ENCODE data around the gene MRAS. TPM values are rescaled to one million over a fixed set of nuclear protein-coding genes. Genes with fewer than 3 reads are reported as not detected.

Gene MRAS
- total RNA-seq, 4 donors from 2014 or later, result 31.8 to 58.1 (median 51.8) TPM

DNA sequence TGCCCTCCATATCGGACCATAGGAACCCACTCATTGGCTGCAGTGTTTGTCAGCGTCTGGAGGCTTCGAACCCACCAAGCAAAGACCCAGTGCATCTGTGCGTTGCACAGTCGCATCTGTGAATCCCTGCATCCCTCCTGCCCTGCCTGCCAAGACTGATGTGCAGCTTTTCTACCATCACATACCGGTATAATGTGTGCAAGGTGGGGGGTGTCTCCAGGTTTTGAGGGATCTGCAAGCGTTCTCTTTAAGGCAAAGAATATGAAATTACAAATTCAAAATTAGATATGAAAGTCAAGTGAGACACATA lies 18.4 kb upstream of the MRAS start:
- WGBS, 2 donors (ENCODE audit: low coverage in 1 of 2), result 21% methylated on average over 2 of the region's 7 CpGs; no CpG with 5 or more reads in 1 of the 2 donors
- Histone ChIP-seq H3K27me3 (no peaks in the 10 kb centered on the region), H3K4me3 (peak overlapping the region; percentile 46 to 57), H3K4me1 (peaks cover 0 to 22% (median 5%) of the 10 kb centered on the region in 3 donors), H3K36me3 (no peaks in the 10 kb centered on the region), H3K9me3 (no peaks in the 10 kb centered on the region), H3K27ac (peak overlapping the region in 3 of 4 donors; percentile 52 to 76 (median 53))
- no peak for ATAC-seq
- TF ChIP-seq, protein P1, sequence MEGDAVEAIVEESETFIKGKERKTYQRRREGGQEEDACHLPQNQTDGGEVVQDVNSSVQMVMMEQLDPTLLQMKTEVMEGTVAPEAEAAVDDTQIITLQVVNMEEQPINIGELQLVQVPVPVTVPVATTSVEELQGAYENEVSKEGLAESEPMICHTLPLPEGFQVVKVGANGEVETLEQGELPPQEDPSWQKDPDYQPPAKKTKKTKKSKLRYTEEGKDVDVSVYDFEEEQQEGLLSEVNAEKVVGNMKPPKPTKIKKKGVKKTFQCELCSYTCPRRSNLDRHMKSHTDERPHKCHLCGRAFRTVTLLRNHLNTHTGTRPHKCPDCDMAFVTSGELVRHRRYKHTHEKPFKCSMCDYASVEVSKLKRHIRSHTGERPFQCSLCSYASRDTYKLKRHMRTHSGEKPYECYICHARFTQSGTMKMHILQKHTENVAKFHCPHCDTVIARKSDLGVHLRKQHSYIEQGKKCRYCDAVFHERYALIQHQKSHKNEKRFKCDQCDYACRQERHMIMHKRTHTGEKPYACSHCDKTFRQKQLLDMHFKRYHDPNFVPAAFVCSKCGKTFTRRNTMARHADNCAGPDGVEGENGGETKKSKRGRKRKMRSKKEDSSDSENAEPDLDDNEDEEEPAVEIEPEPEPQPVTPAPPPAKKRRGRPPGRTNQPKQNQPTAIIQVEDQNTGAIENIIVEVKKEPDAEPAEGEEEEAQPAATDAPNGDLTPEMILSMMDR (IDR thresholded peaks at IDR 0.05), result no peak
- TF ChIP-seq POLR2AphosphoS5 (IDR thresholded peaks at IDR 0.05) (no peak), EP300 (IDR thresholded peaks at IDR 0.05) (no peak), POLR2A (IDR thresholded peaks at IDR 0.05) (no peak)

DNA sequence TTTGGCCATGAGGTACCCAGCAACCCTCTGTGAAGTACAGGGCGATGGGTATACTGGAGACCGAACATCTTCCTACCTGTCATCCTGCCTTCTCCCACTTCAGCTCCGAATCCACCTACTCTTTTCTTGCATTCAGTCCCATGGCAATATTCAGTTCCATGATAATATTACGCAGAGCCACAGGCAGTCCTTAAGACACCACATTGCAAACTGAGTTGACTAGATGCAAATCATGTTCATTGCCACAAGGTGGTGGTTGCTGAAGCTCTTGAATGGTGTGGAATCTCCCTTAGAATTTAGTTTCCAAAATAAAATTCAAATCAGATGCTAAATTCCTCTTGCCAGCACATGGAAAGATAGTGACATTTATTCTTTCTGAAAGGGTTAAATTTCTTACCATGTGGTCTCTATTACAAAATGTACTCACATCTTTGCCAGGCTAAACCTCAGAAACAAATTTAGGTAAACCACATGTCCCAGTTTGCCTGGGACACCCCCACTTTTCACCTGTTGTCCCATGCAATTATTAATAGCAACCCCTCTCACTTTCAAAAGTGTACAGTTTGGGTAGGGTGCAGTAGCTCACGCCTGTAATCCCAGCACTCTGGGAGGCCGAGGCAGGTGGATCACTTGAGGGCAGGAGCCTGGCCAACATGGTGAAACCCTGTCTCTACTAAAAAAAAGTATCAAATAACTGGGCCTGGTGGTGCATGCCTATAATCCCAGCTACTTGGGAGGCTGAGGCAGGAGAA lies 17.1 kb upstream of the MRAS start:
- Histone ChIP-seq H3K4me3 (no peak overlapping the region), H3K4me1 (peaks cover 0 to 22% (median 5%) of the 10 kb centered on the region in 3 donors), H3K9me3 (no peaks in the 10 kb centered on the region), H3K27ac (no peak overlapping the region), H3K27me3 (no peaks in the 10 kb centered on the region), H3K36me3 (no peaks in the 10 kb centered on the region)
- WGBS, 2 donors (ENCODE audit: low coverage in 1 of 2), result 91 to 98% methylated on average over 4 of the region's 6 CpGs
- ATAC-seq, result no peak
- no peak for TF ChIP-seq POLR2AphosphoS5 (IDR thresholded peaks at IDR 0.05)
- TF ChIP-seq, protein P1 (IDR thresholded peaks at IDR 0.05), result peak in 3 of 4 experiments; percentile 14 to 20 (median 19)

DNA sequence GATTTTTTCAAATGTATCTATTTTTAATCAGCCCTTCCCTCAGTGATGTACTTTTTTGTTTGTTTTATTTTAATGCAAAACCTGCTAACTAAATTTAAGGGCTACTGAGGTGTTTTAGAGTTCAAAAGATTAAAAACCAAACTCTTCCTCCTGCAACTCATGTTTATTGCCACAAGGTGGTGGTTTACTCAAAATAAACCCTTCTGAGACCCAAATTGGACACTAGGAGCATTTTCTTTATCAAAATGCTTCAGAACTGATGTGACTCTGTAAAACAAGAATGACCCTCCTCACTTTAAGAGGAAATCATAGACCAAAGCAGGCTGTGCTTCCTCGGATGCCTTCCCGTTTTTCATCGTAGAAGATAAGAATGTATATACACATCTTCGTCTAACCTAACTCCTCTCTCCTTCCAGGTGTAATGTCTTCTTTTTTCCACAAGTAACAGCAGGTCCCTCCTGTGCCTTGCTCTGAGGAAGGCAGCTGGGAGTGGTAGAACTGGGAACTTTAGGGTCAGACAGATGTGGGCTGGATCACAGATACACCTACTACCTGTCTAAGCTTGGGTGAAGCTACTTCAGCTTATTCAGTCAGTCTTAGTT lies 15.8 kb upstream of the MRAS start:
- TF ChIP-seq POLR2A (IDR thresholded peaks at IDR 0.05), result no peak
- TF ChIP-seq, protein P1 (IDR thresholded peaks at IDR 0.05), result peak; percentile 43 to 73 (median 71)
- Histone ChIP-seq H3K27ac (no peak overlapping the region), H3K4me1 (peaks cover 0 to 22% (median 5%) of the 10 kb centered on the region in 3 donors), H3K9me3 (no peaks in the 10 kb centered on the region), H3K36me3 (no peaks in the 10 kb centered on the region), H3K4me3 (no peak overlapping the region), H3K27me3 (no peaks in the 10 kb centered on the region)
- no peak for ATAC-seq
- WGBS, 2 donors (ENCODE audit: low coverage in 1 of 2), result 9 to 31% methylated on average over 4 of the region's 4 CpGs

DNA sequence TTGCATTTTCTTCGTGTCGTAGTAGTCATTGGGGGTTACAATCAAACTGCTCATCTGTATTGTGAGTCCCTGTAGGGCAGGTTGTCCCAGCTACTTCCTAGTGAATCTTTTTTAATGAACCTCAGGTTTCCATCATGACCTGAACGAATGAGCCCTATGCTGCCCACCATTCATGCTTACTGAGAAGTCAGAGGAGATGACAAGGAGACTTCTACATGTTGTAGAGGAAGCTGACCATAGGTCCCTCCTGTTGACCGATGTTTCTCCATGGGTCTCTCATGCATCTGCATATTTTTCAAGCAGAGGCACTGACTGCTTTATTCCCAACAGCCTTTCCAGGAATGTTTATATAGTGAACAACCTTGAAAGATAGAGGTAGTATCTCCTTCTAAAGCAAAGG lies 13.8 kb upstream of the MRAS start:
- TF ChIP-seq POLR2AphosphoS5 (IDR thresholded peaks at IDR 0.05), result no peak
- no peak for TF ChIP-seq POLR2A (IDR thresholded peaks at IDR 0.05)
- no peak for TF ChIP-seq EP300 (IDR thresholded peaks at IDR 0.05)
- TF ChIP-seq, protein P1 (IDR thresholded peaks at IDR 0.05), result no peak
- Histone ChIP-seq H3K9me3 (no peaks in the 10 kb centered on the region), H3K4me1 (peaks cover 0 to 5% (median 0%) of the 10 kb centered on the region in 3 donors), H3K27ac (no peak overlapping the region), H3K27me3 (no peaks in the 10 kb centered on the region), H3K36me3 (no peaks in the 10 kb centered on the region), H3K4me3 (no peak overlapping the region)
- WGBS, 2 donors (ENCODE audit: low coverage in 1 of 2), result 48 to 86% methylated on average over 3 to 4 of the region's 4 CpGs
- no peak for ATAC-seq

DNA sequence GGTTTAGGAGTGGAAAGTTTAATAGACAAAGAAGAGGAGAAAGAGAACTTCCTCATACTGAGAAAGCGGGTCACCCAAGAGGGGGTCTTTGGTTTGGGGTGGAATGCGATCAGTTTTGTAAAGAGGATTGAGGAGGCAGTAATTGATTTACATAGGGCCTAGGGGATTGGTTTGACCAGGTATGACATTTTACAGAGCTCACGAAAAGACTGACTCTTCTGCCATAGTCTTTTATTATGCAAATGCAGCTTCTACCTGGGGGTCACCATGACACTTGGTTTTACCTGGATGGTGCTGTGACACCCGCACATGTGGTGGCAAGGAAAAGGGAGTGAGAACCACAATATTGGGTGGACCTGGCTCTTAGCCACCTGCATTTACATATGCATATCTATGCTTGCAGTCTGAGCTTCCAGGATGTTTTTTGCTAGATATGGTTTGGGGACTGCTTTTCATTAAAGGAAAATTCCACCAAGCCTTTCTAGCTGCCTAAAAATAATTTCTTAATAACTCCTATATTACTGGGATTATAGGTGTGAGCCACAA lies 11.9 kb upstream of the MRAS start:
- H3K27ac ChIP-seq, result no peak overlapping the region

More for the DNA sequence above, 11.9 kb upstream of the MRAS start:
- no peak for ATAC-seq
- Histone ChIP-seq H3K36me3 (no peaks in the 10 kb centered on the region), H3K27me3 (no peaks in the 10 kb centered on the region), H3K4me1 (no peaks in the 10 kb centered on the region), H3K4me3 (no peak overlapping the region), H3K9me3 (no peaks in the 10 kb centered on the region)
- WGBS, 2 donors (ENCODE audit: low coverage in 1 of 2), result 87 to 92% methylated on average over 4 of the region's 4 CpGs
- TF ChIP-seq POLR2AphosphoS5 (IDR thresholded peaks at IDR 0.05) (no peak), POLR2A (IDR thresholded peaks at IDR 0.05) (no peak), EP300 (IDR thresholded peaks at IDR 0.05) (no peak)
- TF ChIP-seq, protein P1 (IDR thresholded peaks at IDR 0.05), result no peak

Measured in gastroesophageal sphincter (tissue), 4 donors.